LNCAP (cell line): ENCODE measurements around the gene KIAA1210.

ENCODE experiments used
- CTCF ChIP-seq: fragments of 450-650 bp; IDR thresholded peaks from 2 replicates; pipeline ENCODE4 v1.5.1; 2017; ENCODE audit warnings: mild to moderate bottlenecking

The KIAA1210 gene

GRCh38 chrX:119127650-119128049 lies at the start of gene KIAA1210:
TSS of gene KIAA1210 (minus strand) at chrX:119127812. CDS start at chrX:119123642, 4,170 bp downstream.
- no peak for TF ChIP-seq CTCF

- no peak for TF ChIP-seq CTCF
Observed at GRCh38 chrX:119177278-119177677, 49.7 kb upstream of the KIAA1210 start.

GRCh38 chrX:119174900-119175299 lies 47.3 kb upstream of the KIAA1210 start:
- TF ChIP-seq CTCF = no peak

GRCh38 chrX:119168104-119168503 lies 40.5 kb upstream of the KIAA1210 start:
- TF ChIP-seq CTCF = no peak

- TF ChIP-seq CTCF = no peak
Observed at GRCh38 chrX:119158226-119158625, 30.6 kb upstream of the KIAA1210 start.

- TF ChIP-seq CTCF = no peak
Observed at GRCh38 chrX:119156241-119156640, 28.6 kb upstream of the KIAA1210 start.

- no peak for TF ChIP-seq CTCF
Observed at GRCh38 chrX:119155416-119156035, 27.9 kb upstream of the KIAA1210 start.

- TF ChIP-seq CTCF = no peak
Observed at GRCh38 chrX:119151051-119151380, 23.4 kb upstream of the KIAA1210 start.
